TTC549 (cell line): ENCODE results near the gene NAALAD2.
A peak's percentile ranks its signal among the peaks of the same experiment; 100 is the strongest.
"Not testable (repeated sequence)": the region's sequence is repeated elsewhere in the genome, so short reads cannot be mapped to it uniquely, and the experiment has no call there.

ENCODE experiments used
- FAIRE-seq: peaks from 2 replicates; lab custom pipeline; 2012; peaks lifted over from hg19 to GRCh38; lab: Jason Lieb, UNC

The NAALAD2 gene

DNA sequence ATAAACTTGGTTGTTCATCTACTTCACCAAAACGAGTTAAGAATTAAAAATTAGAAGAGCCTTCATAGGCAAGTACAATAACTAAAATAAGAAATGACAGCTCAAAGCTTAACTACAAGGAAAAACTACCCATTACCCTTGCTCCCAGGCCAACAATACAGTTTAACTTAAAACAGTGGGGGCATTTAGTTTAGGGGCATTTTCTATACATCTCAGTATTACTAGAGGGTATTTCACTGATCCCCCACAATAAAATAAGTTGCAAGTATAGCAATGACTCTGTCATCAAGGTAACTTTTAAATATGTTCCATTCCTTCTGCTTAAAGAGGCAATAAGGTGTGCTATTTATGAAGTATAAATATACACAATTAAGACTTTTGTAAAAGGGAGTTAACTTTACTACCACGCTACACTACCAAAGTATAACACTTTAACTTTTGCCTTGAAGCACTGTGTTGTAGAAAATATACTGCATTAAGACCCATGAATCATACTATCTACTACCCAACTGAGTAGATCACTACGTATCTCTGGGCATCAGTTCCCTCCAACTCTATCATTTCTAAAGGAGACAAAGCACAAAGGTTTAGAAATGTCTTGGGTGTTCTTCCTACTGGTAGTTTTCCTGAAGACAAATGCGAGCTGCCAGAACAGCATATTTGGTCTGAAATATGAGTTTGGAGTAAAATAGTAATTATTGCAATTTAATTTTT is 58.6 kb downstream of the NAALAD2 start:
- no peak for FAIRE-seq

DNA sequence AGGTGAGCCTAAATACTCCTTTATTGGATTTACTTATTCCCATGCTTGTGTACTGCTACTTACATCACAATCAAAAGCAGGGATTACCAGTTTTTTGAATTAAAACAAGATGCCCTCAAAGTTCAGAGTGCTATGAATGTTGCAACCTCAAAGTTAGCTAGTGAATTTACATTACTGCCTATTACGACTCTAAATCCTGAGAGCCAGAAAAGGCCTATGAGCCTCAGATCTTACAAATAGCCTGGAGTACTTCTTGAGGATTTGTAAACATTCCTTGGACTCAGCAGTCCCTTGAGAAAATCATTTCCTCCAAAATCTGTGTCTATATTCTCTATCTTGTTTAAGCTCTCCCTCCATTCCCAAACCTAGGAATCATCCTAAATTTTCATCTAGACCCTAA is 62.9 kb downstream of the NAALAD2 start:
- no peak for FAIRE-seq

DNA sequence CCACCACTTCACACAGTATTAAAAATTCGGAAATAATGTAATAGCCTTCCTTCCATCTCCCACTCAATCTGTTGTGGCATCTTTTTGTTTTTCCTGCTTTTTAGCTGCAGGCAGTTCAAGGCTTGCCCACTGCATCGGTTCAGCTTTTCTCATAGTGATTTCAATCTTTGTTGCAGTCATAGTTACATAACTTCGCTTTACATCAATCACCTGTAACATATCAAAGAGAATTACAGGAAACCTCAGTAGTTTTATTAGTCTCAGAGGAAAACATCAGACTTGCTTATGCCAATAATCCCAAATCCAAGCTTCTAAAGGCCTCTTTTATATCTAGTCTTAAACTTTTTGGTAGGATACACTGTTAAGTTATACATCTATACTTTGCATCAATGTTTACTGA is 67.9 kb downstream of the NAALAD2 start:
- no peak for FAIRE-seq

DNA sequence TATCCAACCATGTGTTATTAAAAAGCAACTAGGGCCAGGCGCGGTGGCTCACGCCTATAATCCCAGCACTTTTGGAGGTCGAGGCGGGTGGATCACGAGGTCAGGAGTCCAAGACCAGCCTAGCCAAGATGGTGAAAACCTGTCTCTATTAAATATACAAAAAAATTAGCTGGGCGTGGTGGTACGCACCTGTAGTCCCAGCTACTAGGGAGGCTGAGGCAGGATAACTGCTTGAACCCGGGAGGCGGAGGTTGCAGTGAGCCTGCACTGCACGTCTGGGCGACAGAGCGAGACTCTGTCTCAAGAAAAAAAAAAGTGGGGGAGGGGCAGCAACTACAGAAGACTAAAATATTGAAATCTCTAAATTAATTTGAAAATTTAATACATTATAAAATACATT is 69.9 kb downstream of the NAALAD2 start:
- no peak for FAIRE-seq

DNA sequence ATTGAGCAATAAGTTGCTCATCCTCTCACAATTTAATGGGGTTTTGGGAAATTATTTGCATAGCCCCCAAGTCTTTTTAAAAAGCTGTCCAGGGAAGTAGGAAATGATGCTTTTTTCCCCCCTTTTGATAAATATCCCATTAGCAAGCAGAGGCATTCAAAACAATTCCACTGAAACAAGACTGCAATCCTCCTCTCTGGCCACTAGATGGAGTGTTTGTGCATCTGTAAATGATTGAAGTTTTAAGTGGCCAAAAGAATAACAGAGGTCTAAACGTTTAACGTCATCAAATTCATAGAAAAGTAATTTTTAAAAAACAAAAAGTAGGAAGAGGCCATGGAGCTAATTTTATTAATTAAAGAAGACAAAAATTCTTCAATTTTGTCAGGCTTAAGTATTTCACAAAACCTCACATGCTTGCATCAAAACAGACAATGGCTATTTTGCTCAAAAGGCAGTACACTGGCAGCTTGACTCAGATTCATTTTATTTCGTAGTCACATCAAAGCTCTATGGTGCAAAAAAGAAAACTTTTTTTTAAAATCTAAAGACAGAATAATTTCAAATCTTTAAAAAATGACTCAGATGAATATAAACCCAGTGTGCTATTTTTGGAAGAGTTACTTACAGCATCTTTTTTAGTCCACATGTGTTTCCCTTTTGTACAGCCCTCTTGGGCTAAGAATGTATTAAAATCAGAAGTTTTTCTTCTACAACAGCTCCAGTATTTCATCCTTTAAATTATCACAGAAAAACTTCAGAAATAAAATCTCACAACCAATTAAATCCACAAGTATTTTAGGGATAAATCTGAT is 70.6 kb downstream of the NAALAD2 start:
- peak; percentile 67 for FAIRE-seq

DNA sequence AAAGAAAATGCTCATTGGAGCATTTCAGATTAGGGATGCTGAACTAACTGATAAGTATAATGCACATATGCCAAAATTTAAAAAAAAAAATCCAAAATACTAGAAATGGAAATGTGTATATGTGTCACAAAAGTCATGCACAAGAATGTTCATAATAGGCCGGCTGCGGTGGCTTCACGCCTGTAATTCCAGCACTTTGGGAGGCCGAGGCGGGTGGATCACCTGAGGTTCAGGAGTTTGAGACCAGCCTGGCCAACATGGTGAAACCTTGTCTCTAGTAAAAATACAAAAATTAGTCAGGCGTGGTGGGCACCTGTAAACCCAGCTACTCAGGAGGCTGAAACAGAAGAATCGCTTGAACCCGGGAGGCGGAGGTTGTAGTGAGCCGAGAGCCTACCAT is 73.5 kb downstream of the NAALAD2 start:
- not testable (repeated sequence) for FAIRE-seq

DNA sequence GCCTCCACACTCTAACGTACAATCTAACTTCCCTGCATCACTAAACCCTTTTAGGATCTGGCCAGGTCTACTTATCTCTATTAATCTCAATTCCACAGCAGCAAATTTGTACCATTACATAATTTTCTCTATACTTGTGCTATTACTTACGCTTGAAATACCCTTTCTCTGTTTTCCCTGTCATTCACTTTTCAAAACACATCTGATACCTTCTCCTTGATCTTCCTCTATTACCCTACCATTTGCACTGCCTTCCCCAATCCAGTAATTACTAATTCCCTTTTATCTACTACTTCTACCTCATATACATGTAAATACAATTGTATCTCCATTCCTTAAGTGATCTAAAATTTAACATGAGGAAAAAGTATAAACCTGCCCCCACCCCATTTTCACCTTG is 74.4 kb downstream of the NAALAD2 start:
- no peak for FAIRE-seq

DNA sequence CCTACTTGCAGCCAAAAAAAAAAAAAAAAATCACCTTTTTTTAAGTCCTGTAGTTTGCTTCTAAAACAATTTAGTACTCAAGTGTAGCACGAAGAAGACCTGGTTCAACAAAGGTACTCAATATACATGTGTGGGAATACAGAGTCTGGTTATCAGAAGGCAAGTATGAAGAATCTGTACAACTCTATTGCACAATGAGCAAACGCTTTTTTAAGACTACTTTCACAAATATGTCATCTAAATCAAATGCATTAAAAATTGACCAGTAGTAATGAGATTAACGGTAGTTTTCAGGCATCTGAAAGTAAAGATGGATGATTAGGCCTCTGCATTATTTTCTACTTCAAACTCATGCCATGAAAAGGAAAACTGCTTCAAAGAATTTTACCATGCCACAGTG is 78.9 kb downstream of the NAALAD2 start:
- no peak for FAIRE-seq

DNA sequence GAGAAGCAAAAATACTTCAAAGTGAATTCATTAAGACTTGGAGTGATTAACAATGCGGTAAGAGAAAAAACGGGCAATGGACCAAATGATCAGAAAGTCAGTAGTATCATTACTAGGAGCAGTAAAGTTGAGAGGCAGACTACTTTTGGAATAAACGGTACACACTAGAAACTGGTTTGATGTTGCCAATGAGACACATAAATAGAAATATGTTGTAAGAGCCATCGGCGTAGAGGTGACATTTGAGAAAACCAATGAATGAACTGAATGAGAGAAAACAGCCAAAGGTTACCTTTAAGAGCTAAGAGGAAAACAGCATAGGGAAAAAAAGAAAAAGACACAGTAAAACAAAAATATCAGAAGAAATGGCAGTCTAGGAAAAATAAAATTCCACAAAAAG is 82.1 kb downstream of the NAALAD2 start:
- no peak for FAIRE-seq

DNA sequence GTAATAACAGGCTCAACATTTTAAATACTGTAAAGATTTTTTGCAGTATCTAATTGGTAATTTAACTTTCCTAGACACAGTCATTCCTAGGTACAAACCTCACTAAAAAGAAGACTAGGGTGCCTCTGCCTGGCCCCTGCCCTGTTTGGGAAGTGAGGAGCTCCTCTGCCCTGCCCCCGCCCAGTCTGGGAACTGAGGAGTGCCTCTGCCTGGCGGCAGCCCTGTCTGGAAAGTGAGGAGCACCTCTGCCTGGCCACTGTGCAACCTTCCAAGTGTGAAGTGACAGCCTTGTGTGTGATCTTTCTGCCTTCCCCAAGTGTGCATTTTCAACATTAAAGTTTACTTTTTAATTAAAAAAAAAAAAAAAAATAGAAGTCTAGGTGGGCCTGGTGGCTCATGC is 84.1 kb downstream of the NAALAD2 start:
- no peak for FAIRE-seq

DNA sequence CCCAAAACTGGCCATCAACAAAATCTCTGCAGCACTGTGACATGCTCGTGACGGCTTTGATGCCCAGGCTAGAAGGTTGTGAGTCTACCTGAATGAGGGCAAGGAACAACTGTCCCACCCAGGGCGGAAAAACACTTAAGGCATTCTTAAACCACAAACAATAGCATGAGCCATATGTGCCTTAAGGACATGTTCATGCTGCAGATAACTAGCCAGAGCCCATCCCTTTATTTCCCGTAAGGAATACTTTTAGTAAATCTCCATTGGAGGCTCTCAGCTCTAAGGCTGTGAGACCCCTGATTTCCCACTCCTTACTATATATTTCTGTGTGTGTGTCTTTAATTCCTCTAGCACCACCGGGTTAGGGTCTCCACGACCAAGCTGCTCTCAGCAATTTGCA is 85.0 kb downstream of the NAALAD2 start:
- FAIRE-seq = no peak

DNA sequence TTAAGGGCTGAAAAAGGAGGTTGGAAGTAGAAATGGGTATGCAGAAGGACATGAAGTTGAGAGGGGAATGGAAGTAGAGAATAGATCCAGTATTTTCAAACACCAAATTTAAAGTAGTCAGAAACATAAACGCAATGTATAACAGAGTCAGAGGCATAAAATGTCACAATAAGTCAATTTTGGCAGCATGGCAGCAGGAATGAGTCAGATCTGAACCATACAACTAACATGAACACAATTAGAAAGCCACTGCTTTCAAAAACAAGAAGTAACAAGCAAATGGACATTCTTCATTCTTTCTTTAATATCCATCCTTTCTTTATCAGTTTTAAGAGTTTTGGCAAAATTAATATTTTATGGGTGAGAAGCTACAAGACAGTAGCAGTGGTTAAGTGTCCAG is 85.9 kb downstream of the NAALAD2 start:
- FAIRE-seq = no peak

DNA sequence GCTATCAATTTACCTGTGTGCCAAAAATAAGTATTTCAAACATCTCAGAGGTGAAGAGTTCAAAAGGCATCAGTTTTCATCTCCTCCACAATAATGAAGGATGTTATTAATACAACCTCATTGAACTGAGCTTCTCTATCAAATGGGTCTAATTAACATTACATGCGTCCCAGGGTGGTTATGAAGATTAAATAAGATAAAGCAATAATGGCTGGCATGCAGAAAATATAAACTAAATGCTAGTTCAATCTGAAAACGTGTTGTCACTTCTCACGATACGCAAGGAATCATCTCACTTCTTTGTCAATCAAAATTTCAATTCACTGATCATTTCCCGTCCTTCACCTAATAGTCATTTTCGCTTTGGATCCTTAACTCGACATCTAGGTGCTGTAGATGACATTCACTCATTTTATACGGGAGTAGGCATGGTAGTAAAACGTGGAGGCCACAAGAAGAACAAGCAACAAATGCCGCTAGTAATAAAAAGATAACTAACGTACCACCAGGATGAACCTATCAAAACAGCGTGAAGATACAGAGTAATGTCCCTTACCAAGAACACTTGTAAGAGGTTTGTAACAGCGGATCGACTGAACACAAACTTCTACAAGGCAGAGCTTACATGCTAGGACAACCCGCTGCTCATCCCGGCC is 87.5 kb downstream of the NAALAD2 start:
- no peak for FAIRE-seq

DNA sequence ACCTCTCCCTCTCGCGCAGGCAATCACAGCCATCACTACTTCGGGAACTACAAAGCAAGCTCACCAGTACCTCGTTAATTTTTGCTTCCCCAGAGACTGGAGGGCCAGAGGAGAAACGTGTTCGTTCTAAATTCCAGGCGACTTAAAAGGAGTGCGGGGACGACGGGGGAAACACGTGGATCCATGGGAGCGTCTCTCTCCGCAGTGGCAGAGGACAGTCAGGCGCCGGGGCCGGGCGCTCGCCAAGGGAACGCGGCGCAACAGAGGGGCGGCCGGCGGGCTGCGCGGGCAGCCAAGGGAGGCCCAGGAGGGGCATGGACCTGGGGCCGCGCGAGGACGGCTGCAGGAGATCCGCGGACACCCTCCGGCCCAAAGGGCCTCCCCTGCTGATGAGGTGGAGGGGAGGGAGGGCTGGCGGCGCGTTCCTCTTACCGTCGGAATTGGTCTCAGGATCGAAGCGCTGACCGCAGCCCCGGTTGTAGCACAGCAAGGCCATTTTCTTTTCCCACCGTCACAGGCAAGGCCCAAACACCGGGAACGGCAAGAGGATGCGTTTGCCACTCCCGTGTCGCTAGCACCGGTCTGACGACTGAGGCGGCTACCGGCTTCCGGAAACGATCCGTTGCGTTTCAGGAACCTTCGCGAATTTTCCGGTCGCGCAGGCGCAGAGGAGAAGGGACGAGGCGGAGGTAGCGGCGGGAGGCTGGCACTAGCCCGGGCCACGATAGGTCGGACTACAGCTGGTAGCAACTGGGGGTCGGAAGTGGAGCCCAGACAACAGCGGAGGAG is 88.2 kb downstream of the NAALAD2 start, which contains the start of gene CHORDC1:
TSS of gene CHORDC1 (minus strand) at position 591 of the 789 bp plus-strand sequence. CDS start at position 496, 95 bp downstream.
- no peak for FAIRE-seq

DNA sequence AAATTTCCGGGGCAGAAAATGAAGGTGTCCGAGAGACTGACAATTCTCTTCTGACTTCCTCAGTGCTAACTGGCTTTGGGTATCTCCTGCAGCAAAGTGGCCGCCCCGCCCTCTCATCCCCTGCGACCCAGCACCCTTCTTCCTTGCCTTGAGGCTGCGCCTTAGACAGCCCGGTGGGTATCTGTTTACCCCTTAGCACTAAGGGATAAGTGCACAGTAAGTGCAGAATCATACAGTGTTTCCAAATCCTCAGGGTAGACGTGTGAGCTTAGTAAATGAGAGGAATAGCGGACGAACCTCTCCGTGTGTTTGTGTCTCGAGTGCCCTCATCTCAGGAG is 88.8 kb downstream of the NAALAD2 start:
- FAIRE-seq = no peak

DNA sequence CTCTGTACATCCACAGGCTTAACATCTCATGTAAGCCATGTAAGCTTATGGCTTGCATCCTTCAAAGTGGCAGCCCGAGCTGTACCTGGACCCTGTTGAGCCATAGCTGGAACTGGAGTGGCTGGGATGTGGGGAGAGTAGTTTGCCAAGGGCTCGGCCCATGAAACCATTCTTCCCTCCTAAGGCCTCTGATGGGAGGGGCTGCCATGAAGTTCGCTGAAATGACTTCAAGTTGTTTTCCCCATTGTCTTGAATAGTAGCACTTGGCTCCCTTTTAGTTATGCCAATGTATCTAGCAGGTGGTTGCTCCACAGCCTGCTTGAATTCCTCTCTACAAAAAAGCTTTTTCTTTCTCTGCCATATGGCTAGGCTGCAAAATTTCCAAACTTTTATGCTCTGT is 93.6 kb downstream of the NAALAD2 start:
- no peak for FAIRE-seq

DNA sequence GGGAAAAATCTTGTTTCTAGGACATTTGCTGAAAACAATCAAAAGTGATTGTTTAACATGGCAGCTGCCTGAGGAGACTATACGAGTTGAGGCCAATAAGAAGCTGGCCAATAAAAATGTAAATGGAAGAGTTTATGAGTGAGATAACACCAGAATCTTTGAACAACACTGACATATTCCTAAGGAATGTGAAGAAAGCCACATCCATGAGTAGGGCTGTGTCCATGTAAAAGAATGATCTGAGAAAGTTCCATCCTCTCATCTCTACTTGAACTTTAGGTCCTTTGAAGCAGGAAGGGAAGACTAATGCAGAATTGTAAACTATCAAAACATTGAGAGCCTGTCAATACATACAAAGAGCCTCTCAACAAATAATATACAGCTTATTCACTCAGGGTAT is 95.3 kb downstream of the NAALAD2 start:
- no peak for FAIRE-seq

DNA sequence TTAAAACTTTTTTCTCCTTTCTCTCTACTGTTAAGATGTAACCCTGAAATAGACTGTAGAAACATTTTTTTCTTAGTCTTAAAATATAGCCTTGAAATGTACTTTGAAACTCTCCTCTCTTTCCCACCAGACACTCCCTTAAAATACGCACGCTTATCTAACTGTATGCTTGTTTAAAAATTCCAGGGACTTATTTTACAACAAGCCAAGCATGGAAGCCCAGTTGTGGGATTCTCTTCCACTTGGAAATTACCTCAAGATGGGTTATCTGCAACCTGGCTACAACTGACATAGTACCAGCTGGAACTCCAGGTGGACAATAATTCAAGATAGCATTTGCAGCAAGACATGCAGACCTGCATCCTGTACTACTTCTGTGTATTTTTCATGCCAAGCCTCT is 100.5 kb downstream of the NAALAD2 start:
- no peak for FAIRE-seq

DNA sequence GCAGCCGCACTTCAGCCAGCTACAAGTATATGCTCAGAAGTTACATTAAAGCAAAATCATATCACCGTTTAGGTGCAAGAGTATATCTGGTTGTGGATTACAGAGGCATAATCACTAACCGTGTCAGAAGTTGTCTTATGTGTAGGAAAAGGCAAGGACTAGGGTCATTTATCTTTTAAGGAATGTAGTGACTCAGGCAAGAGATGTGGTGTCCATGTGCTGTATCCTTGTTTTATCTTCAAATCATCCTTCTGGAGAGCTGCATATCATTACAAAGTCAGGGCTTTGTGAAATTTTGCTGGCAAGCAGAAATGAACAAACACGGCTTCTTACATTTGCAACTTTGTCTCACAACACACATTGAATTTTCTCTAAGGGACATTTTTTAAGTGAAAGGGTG is 101.1 kb downstream of the NAALAD2 start:
- no peak for FAIRE-seq

DNA sequence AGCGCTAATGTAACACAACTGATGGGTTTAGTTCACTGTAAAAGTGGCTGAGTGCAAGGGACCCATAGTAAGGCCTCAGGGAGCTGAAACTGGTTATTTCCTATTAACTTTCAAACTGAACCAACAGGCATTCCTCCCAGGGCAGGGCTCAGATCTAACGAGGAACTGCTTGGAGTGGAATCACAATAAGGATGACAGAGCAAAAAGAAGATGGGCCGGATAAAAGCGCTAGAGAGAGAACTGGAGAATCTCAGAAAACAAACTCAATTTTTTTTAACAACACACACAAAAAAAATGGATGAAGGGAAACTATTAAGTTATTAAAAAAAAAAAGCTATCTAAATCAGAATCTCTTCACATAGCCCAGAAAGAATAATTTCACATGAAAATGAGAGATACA is 102.5 kb downstream of the NAALAD2 start:
- no peak for FAIRE-seq

DNA sequence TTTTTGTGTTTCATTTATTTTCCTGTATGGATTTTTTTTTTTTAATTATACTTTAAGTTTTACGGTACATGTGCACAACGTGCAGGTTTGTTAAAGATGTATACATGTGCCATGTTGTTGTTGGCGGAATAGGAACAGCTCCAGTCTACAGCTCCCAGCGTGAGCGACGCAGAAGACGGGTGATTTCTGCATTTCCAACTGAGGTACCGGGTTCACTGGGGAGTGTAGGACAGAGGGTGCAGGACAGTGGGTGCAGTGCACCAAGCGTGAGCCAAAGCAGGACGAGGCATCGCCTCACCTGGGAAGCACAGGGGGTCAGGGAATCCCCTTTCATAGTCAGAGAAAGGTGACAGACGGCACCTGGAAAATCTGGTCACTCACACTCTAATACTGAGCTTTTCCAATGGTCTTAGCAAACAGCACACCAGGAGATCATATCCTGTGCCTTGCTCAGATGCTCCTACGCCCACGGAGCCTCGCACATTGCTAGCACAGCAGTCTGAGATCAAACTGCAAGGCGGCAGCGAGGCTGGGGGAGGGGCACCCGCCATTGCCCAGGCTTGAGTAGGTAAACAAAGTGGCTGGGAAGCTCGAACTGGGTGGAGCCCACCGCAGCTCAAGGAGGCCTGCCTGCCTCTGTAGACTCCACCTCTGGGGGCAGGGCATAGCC is 105.6 kb downstream of the NAALAD2 start:
- not testable (repeated sequence) for FAIRE-seq

DNA sequence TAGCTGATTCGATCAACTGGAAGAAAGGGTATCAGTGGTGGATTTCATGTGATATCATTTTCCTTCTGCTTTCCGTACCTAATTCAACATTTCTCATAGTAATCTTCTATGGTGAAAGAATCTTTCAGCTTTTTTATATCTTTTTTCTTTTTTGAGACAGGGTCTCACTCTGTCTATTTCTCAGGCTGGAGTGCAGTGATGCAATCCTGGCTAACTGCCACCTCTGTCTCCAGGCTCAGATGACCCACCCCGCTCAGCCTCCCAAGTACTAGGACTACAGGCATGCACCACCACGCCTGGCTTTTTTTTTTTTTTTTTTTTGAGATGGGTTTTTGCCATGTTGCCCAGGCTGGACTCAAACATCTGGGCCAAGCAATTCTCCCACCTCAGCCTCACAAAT is 107.0 kb downstream of the NAALAD2 start:
- no peak for FAIRE-seq
